Activated CD8-positive, alpha-beta T cell treated with anti-CD3 and anti-CD28 coated beads for 36 hours (primary cell): ENCODE results near the gene FSD2. TPM values are rescaled to one million over a fixed set of nuclear protein-coding genes. Genes with fewer than 3 reads are reported as not detected.

Experiments used
- ATAC-seq: fragments of 200-7000 bp; cut with Tn5 transposase; one replicate; pipeline ENCODE4 v1.10.0; 2021; ENCODE audit warnings: mild to moderate bottlenecking, moderate library complexity
- CTCF ChIA-PET: fragments of 350-600 bp; sonication (Branson Sonifier 250); formaldehyde crosslinking; loops from one replicate; lab custom pipeline; 2021; ENCODE audit warnings: antibody characterized with exemption; lab: Charles Lee
- POLR2A ChIA-PET: fragments of 350-600 bp; sonication (Branson Sonifier 250); formaldehyde crosslinking; loops from one replicate; lab custom pipeline; 2021; ENCODE audit warnings: antibody characterized with exemption; lab: Charles Lee
- DNase-seq: peaks from one replicate; pipeline ENCODE4 v3.0.0-alpha.2; 2020
- H3K27ac Mint-ChIP-seq: one replicate; pipeline ENCODE4 v1.8.0; 2021; ENCODE audit warnings: mild to moderate bottlenecking, mixed read lengths
- H3K27me3 Mint-ChIP-seq: one replicate; pipeline ENCODE4 v1.8.0; 2021; ENCODE audit warnings: mixed read lengths
- H3K36me3 Mint-ChIP-seq: one replicate; pipeline ENCODE4 v1.8.0; 2021; ENCODE audit warnings: low read depth, mixed read lengths
- H3K4me1 Mint-ChIP-seq: one replicate; pipeline ENCODE4 v1.8.0; 2021; ENCODE audit warnings: low read depth, mixed read lengths
- H3K4me3 Mint-ChIP-seq: one replicate; pipeline ENCODE4 v1.8.0; 2021; ENCODE audit warnings: mild to moderate bottlenecking, moderate library complexity, mixed read lengths
- H3K9me3 Mint-ChIP-seq: one replicate; pipeline ENCODE4 v1.8.0; 2021; ENCODE audit warnings: mixed read lengths
- intact Hi-C: fragments of 100-400 bp; cut with micrococcal nuclease; formaldehyde crosslinking; loops from one replicate; pipeline ENCODE4 v1.10.0; 2022
- total RNA-seq, 2 experiments: library from RNA; stranded (reverse); gene quantifications; one replicate each; pipeline ENCODE4 v1.2.3, GENCODE V29; 2021
- TF ChIP-seq, protein P1 (sequence below): fragments of 200-600 bp; IDR thresholded peaks from one replicate; pipeline ENCODE4 v1.8.0; 2022; ENCODE audit warnings: antibody characterized with exemption, mild to moderate bottlenecking

FSD2 gene
- total RNA-seq, 2 experiments from 2014 or later, result not detected

DNA sequence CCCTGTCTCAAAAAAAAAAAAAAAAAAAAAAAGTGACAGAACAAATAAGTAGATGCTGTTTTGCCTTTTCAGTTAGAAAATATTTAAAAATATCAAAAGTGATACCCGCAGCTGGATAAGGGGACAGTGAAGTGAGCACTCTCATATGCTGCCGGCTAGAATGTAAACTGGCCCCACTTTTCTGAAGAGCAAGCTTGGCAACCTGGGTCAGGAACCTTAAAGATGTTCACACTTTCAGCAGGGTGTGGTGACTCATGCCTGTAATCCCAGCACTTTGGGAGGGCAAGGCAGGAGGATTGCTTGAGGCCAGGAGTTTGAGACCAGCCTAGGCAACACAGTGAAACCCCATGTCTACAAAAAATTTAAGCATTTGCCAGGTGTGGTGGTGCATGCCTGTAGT lies 17.4 kb downstream of the FSD2 start:
- TF ChIP-seq, protein P1, sequence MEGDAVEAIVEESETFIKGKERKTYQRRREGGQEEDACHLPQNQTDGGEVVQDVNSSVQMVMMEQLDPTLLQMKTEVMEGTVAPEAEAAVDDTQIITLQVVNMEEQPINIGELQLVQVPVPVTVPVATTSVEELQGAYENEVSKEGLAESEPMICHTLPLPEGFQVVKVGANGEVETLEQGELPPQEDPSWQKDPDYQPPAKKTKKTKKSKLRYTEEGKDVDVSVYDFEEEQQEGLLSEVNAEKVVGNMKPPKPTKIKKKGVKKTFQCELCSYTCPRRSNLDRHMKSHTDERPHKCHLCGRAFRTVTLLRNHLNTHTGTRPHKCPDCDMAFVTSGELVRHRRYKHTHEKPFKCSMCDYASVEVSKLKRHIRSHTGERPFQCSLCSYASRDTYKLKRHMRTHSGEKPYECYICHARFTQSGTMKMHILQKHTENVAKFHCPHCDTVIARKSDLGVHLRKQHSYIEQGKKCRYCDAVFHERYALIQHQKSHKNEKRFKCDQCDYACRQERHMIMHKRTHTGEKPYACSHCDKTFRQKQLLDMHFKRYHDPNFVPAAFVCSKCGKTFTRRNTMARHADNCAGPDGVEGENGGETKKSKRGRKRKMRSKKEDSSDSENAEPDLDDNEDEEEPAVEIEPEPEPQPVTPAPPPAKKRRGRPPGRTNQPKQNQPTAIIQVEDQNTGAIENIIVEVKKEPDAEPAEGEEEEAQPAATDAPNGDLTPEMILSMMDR, result no peak
- POLR2A ChIA-PET, result no interaction called here
- Mint-ChIP-seq H3K4me3 (no peak overlapping the region), H3K4me1 (no peaks in the 10 kb centered on the region), H3K36me3 (no peaks in the 10 kb centered on the region), H3K9me3 (peaks cover 2% of the 10 kb centered on the region), H3K27me3 (peaks cover 3% of the 10 kb centered on the region), H3K27ac (no peak overlapping the region)
- DNase-seq, result no peak
- ATAC-seq, result no peak
- intact Hi-C loops, result no loop called here
- CTCF ChIA-PET, result no interaction called here

DNA sequence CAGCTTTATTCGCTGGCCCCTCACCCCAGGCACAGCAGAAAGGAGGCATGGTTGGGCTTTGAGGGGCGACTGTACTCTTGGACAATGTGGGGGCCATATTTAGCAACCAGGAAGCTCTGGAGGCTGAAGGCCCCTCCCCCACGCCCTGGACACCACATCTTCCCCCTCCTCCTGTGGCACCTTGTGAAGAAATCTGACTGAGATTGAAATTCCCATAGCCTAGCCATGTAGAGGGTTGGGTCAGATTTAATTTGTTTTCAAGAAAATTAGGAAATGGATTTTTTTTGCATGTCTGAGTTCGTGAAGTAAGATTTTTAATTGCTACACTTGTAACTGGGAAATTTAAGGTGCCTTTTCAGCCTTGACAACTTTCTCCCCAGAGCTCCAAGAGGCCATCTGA lies 24.5 kb downstream of the FSD2 start:
- intact Hi-C loops, result no loop called here
- CTCF ChIA-PET, result interaction anchor here (0.9 kb wide), 1 partner anchor 43 kb away, joined by 3 read pairs; no protein-coding TSS in a partner anchor
- POLR2A ChIA-PET, result no interaction called here
- Mint-ChIP-seq H3K4me3 (no peak overlapping the region), H3K9me3 (no peaks in the 10 kb centered on the region), H3K36me3 (no peaks in the 10 kb centered on the region), H3K27me3 (peaks cover 6% of the 10 kb centered on the region), H3K4me1 (no peaks in the 10 kb centered on the region), H3K27ac (no peak overlapping the region)
- DNase-seq (no peak), ATAC-seq (no peak)
- TF ChIP-seq, protein P1, result no peak

- no peak overlapping the region for H3K27ac Mint-ChIP-seq
Measured at GRCh38 chr15:82778755-82779154, 27.1 kb downstream of the FSD2 start.

DNA sequence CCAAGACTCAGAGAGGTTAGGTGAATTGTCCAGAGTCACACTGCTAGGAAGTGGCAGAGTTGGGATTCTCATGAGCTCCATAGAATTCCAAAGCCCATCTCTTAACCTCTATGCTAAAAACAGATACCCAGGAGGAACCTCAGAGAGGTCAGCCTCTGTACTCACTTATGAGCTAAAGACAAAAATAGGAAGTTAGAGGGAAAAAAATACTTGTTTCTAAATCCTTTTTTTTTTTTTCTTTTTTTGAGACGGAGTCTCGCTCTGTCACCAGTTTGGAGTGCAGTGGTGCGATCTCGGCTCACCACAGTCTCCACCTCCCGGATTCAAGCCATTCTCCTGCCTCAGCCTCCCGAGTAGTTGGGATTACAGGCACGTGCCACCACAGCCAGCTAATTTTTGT lies 31.4 kb downstream of the FSD2 start:
- TF ChIP-seq, protein P1, result no peak
- ChIA-PET CTCF (interaction anchor here (0.6 kb wide), 1 partner anchor 137 kb away, joined by 3 read pairs; no protein-coding TSS in a partner anchor), POLR2A (no interaction called here)
- H3K4me1 Mint-ChIP-seq, result no peaks in the 10 kb centered on the region
- H3K27ac Mint-ChIP-seq, result no peak overlapping the region
- H3K27me3 Mint-ChIP-seq, result no peaks in the 10 kb centered on the region
- no peaks in the 10 kb centered on the region for H3K36me3 Mint-ChIP-seq
- H3K9me3 Mint-ChIP-seq, result no peaks in the 10 kb centered on the region
- intact Hi-C loops, result no loop called here
- H3K4me3 Mint-ChIP-seq, result no peak overlapping the region
- ATAC-seq (no peak), DNase-seq (no peak)

More at GRCh38 chr15:82778755-82779154, 27.1 kb downstream of the FSD2 start:
- ATAC-seq (no peak), DNase-seq (no peak)
- H3K4me1 Mint-ChIP-seq, result no peaks in the 10 kb centered on the region
- TF ChIP-seq, protein P1, result no peak
- no peaks in the 10 kb centered on the region for H3K9me3 Mint-ChIP-seq
- intact Hi-C loops, result no loop called here
- POLR2A ChIA-PET, result interaction anchor here (1.2 kb wide), 1 partner anchor 27 kb away, joined by 3 read pairs; no protein-coding TSS in a partner anchor
- peaks cover 4% of the 10 kb centered on the region for H3K27me3 Mint-ChIP-seq
- H3K36me3 Mint-ChIP-seq, result no peaks in the 10 kb centered on the region
- no peak overlapping the region for H3K4me3 Mint-ChIP-seq
- CTCF ChIA-PET, result no interaction called here

- no peak for DNase-seq
- no peaks in the 10 kb centered on the region for H3K27me3 Mint-ChIP-seq
- ATAC-seq, result no peak
- intact Hi-C loops, result no loop called here
- TF ChIP-seq, protein P1, result no peak
- H3K4me1 Mint-ChIP-seq, result no peaks in the 10 kb centered on the region
- ChIA-PET POLR2A (interaction anchor here (1.1 to 1.5 kb wide), 2 partner anchors 10 to 21 kb away, joined by 3 read pairs; no protein-coding TSS in a partner anchor), CTCF (no interaction called here)
- no peak overlapping the region for H3K4me3 Mint-ChIP-seq
- H3K27ac Mint-ChIP-seq, result no peak overlapping the region
- no peaks in the 10 kb centered on the region for H3K36me3 Mint-ChIP-seq
- H3K9me3 Mint-ChIP-seq, result no peaks in the 10 kb centered on the region
Measured at GRCh38 chr15:82771789-82772607, 33.9 kb downstream of the FSD2 start.
